GM23338 (cell line): Measurements from ENCODE around the gene HTRA2. TPM values are rescaled to one million over a fixed set of nuclear protein-coding genes. Genes with fewer than 3 reads are reported as not detected.

Experiments
- ATAC-seq: fragments of 200-7000 bp; cut with Tn5 transposase; 3 replicates; pipeline ENCODE4 v1.9.1; 2020
- DNase-seq: peaks from one replicate; pipeline ENCODE4 v3.0.0-alpha.2; 2015; ENCODE audit warnings: low spot score
- H2AFZ ChIP-seq: fragments of 200-600 bp; sonication (generic); 2 replicates; pipeline ENCODE4 v1.8.0; 2016; ENCODE audit warnings: antibody characterized with exemption, mild to moderate bottlenecking, moderate library complexity
- H3F3A ChIP-seq: fragments of 200-600 bp; sonication (generic); replicated peaks from 2 replicates; pipeline ENCODE4 v1.8.0; 2017; ENCODE audit warnings: antibody characterized with exemption, mixed run types, low read depth
- H3K27ac ChIP-seq: fragments of 200-600 bp; sonication (generic); 2 replicates; pipeline ENCODE4 v1.6.1; 2016; ENCODE audit warnings: low read depth
- H3K27me3 ChIP-seq: fragments of 200-600 bp; sonication (generic); 2 replicates; pipeline ENCODE4 v1.8.0; 2016; ENCODE audit warnings: mild to moderate bottlenecking, mixed run types, moderate library complexity; ENCODE audit not compliant: insufficient read depth
- H3K36me3 ChIP-seq: fragments of 200-600 bp; sonication (generic); 2 replicates; pipeline ENCODE4 v1.8.0; 2016; ENCODE audit warnings: mild to moderate bottlenecking; ENCODE audit not compliant: insufficient read depth
- H3K4me1 ChIP-seq: fragments of 200-600 bp; sonication (generic); 2 replicates; pipeline ENCODE4 v1.8.0; 2016; ENCODE audit warnings: mild to moderate bottlenecking, moderate library complexity; ENCODE audit not compliant: insufficient read depth
- H3K4me2 ChIP-seq: fragments of 200-600 bp; sonication (generic); 2 replicates; pipeline ENCODE4 v1.7.1; 2017; ENCODE audit warnings: mixed run types
- H3K4me3 ChIP-seq: fragments of 200-600 bp; sonication (generic); 2 replicates; pipeline ENCODE4 v1.6.1; 2016; ENCODE audit warnings: mixed run types
- H3K79me2 ChIP-seq: fragments of 200-600 bp; sonication (generic); replicated peaks from 2 replicates; pipeline ENCODE4 v1.8.0; 2017; ENCODE audit warnings: mild to moderate bottlenecking; ENCODE audit not compliant: insufficient read depth
- H3K9me2 ChIP-seq: fragments of 200-600 bp; sonication (generic); 2 replicates; pipeline ENCODE4 v1.8.0; 2017; ENCODE audit not compliant: insufficient read depth
- H4K20me1 ChIP-seq: fragments of 200-600 bp; sonication (generic); replicated peaks from 2 replicates; pipeline ENCODE4 v1.8.0; 2017; ENCODE audit warnings: mild to moderate bottlenecking; ENCODE audit not compliant: insufficient read depth
- H3K27ac Mint-ChIP-seq: 2 replicates; pipeline ENCODE4 v1.8.0; 2020; ENCODE audit warnings: inconsistent platforms, mild to moderate bottlenecking, moderate library complexity, mixed read lengths
- H3K27me3 Mint-ChIP-seq: 3 replicates; pipeline ENCODE4 v1.8.0; 2022; ENCODE audit warnings: low read depth, mild to moderate bottlenecking, moderate library complexity, mixed read lengths, inconsistent platforms; ENCODE audit not compliant: insufficient read depth, poor library complexity
- H3K36me3 Mint-ChIP-seq: 3 replicates; pipeline ENCODE4 v1.8.0; 2021; ENCODE audit warnings: low read depth, mild to moderate bottlenecking, inconsistent platforms, moderate library complexity, mixed read lengths
- H3K4me1 Mint-ChIP-seq: 3 replicates; pipeline ENCODE4 v1.8.0; 2020; ENCODE audit warnings: mild to moderate bottlenecking, inconsistent platforms, mixed read lengths
- H3K4me3 Mint-ChIP-seq: 3 replicates; pipeline ENCODE4 v1.8.0; 2021; ENCODE audit warnings: moderate library complexity, mild to moderate bottlenecking, inconsistent platforms, mixed read lengths
- H3K9me3 Mint-ChIP-seq: 3 replicates; pipeline ENCODE4 v1.8.0; 2020; ENCODE audit warnings: moderate library complexity, mild to moderate bottlenecking, inconsistent platforms, mixed read lengths
- CREB1 ChIP-seq: fragments of 250-450 bp; sonication (Bioruptor Pico); IDR thresholded peaks from 2 replicates; pipeline ENCODE4 v1.5.0; 2020; ENCODE audit warnings: low read depth, mild to moderate bottlenecking, moderate library complexity
- JUNB ChIP-seq: IDR thresholded peaks from one replicate; pipeline ENCODE4 v1.6.1; 2016; ENCODE audit warnings: antibody characterized with exemption; ENCODE audit not compliant: unreplicated experiment
- NANOG ChIP-seq: IDR thresholded peaks from 2 replicates; pipeline ENCODE4 v1.6.1; 2016; ENCODE audit warnings: antibody characterized with exemption, borderline replicate concordance
- POLR2AphosphoS5 ChIP-seq: IDR thresholded peaks from 2 replicates; pipeline ENCODE4 v1.6.1; 2016; ENCODE audit warnings: antibody characterized with exemption, low read depth
- REST ChIP-seq: IDR thresholded peaks from one replicate; pipeline ENCODE4 v1.6.1; 2018; ENCODE audit warnings: antibody characterized with exemption; ENCODE audit not compliant: unreplicated experiment
- STAT1 ChIP-seq: IDR thresholded peaks from one replicate; pipeline ENCODE4 v1.6.1; 2016; ENCODE audit warnings: antibody characterized with exemption; ENCODE audit not compliant: unreplicated experiment
- polyA plus RNA-seq: library from polyadenylated mRNA; unstranded; fragments of >200 nt; fragmentation: Nextera tagmentation; extraction: Ambion mirVana; gene quantifications from 2 replicates; pipeline ENCODE4 v1.2.1, GENCODE V29; 2016
- total RNA-seq: library from RNA; depleted of rRNA; stranded (reverse); fragments of >200 nt; shearing (Covaris generic); gene quantifications from 2 replicates; pipeline ENCODE4 v1.2.3, GENCODE V29; 2014
- TF ChIP-seq, protein P1 (sequence below): fragments of 250-450 bp; sonication (Bioruptor Pico); IDR thresholded peaks from 2 replicates; pipeline ENCODE4 v1.5.0; 2020; ENCODE audit warnings: mild to moderate bottlenecking, moderate library complexity
- TF ChIP-seq, protein P2 (sequence below), 2 experiments: fragments of 200-600 bp in 1 of 2; sonication (generic) in 1 of 2; conservative IDR thresholded peaks; 2 replicates each; pipeline versions ENCODE4 v1.5.1 to v1.6.1; 2016 to 2017; ENCODE audit warnings: antibody characterized with exemption in 2 of 2, low read depth in 2 of 2, mild to moderate bottlenecking in 2 of 2, moderate library complexity in 1 of 2
- TF ChIP-seq, protein P3 (sequence below): IDR thresholded peaks from 2 replicates; pipeline ENCODE4 v1.6.1; 2016; ENCODE audit warnings: antibody characterized with exemption

Gene HTRA2
- total and polyA plus RNA-seq, 2 experiments from 2014 or later, result 17.8 to 19.7 TPM

DNA sequence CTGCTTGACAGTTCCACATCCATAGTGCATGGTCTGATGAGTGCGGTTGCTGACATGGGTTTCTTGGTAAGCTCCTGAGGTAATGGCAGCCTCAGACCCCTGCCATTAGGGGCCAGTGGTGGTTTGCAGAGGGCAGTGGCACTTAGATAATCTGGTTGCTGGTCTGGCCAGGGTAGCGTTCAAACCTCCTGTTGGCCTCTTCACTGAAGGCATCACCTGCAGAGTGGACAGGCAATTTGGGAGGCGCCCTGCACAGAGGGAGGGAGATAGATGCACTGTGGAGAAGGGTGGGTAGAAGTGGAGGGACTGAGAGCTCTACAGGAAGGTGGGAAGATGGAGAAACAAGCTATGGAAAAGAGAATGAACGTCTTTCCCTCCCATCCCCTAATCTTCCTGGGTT is 3.7 kb downstream of the HTRA2 start:
- Histone ChIP-seq H3F3A (0 out of 2 replicates have a peak, but pooled peaks cover 2% of the 10 kb centered on the region), H3K36me3 (no peaks in the 10 kb centered on the region), H3K4me2 (no peak overlapping the region), H2AFZ (no peak overlapping the region), H3K9me2 (no peaks in the 10 kb centered on the region), H3K27ac (no peak overlapping the region), H3K79me2 (peaks cover 9% of the 10 kb centered on the region), H3K4me1 (peaks cover 3% of the 10 kb centered on the region; the same call in 1 of the 2 replicates), H3K4me3 (no peak overlapping the region), H4K20me1 (no peaks in the 10 kb centered on the region), H3K27me3 (no peaks in the 10 kb centered on the region)
- no peaks in the 10 kb centered on the region; the same call in 2 of the 3 replicates for H3K9me3 Mint-ChIP-seq
- DNase-seq (no peak), ATAC-seq (no peak)
- peaks cover 9% of the 10 kb centered on the region for H3K27me3 Mint-ChIP-seq
- no peak overlapping the region for H3K4me3 Mint-ChIP-seq
- H3K36me3 Mint-ChIP-seq, result peaks cover 30% of the 10 kb centered on the region
- H3K27ac Mint-ChIP-seq, result no peak overlapping the region
- H3K4me1 Mint-ChIP-seq, result peaks cover 8% of the 10 kb centered on the region; the same call in 2 of the 3 replicates
- TF ChIP-seq REST (no peak), CREB1 (no peak), POLR2AphosphoS5 (no peak), JUNB (no peak), NANOG (no peak), STAT1 (no peak)
- TF ChIP-seq, protein P1, sequence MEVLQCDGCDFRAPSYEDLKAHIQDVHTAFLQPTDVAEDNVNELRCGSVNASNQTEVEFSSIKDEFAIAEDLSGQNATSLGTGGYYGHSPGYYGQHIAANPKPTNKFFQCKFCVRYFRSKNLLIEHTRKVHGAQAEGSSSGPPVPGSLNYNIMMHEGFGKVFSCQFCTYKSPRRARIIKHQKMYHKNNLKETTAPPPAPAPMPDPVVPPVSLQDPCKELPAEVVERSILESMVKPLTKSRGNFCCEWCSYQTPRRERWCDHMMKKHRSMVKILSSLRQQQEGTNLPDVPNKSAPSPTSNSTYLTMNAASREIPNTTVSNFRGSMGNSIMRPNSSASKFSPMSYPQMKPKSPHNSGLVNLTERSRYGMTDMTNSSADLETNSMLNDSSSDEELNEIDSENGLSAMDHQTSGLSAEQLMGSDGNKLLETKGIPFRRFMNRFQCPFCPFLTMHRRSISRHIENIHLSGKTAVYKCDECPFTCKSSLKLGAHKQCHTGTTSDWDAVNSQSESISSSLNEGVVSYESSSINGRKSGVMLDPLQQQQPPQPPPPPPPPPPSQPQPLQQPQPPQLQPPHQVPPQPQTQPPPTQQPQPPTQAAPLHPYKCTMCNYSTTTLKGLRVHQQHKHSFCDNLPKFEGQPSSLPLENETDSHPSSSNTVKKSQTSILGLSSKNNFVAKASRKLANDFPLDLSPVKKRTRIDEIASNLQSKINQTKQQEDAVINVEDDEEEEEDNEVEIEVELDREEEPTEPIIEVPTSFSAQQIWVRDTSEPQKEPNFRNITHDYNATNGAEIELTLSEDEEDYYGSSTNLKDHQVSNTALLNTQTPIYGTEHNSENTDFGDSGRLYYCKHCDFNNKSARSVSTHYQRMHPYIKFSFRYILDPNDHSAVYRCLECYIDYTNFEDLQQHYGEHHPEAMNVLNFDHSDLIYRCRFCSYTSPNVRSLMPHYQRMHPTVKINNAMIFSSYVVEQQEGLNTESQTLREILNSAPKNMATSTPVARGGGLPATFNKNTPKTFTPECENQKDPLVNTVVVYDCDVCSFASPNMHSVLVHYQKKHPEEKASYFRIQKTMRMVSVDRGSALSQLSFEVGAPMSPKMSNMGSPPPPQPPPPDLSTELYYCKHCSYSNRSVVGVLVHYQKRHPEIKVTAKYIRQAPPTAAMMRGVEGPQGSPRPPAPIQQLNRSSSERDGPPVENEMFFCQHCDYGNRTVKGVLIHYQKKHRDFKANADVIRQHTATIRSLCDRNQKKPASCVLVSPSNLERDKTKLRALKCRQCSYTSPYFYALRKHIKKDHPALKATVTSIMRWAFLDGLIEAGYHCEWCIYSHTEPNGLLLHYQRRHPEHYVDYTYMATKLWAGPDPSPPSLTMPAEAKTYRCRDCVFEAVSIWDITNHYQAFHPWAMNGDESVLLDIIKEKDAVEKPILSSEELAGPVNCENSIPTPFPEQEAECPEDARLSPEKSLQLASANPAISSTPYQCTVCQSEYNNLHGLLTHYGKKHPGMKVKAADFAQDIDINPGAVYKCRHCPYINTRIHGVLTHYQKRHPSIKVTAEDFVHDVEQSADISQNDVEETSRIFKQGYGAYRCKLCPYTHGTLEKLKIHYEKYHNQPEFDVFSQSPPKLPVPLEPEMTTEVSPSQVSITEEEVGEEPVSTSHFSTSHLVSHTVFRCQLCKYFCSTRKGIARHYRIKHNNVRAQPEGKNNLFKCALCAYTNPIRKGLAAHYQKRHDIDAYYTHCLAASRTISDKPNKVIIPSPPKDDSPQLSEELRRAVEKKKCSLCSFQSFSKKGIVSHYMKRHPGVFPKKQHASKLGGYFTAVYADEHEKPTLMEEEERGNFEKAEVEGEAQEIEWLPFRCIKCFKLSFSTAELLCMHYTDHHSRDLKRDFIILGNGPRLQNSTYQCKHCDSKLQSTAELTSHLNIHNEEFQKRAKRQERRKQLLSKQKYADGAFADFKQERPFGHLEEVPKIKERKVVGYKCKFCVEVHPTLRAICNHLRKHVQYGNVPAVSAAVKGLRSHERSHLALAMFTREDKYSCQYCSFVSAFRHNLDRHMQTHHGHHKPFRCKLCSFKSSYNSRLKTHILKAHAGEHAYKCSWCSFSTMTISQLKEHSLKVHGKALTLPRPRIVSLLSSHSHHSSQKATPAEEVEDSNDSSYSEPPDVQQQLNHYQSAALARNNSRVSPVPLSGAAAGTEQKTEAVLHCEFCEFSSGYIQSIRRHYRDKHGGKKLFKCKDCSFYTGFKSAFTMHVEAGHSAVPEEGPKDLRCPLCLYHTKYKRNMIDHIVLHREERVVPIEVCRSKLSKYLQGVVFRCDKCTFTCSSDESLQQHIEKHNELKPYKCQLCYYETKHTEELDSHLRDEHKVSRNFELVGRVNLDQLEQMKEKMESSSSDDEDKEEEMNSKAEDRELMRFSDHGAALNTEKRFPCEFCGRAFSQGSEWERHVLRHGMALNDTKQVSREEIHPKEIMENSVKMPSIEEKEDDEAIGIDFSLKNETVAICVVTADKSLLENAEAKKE (CRISPR knock-in tag), result no peak
- TF ChIP-seq, protein P2, sequence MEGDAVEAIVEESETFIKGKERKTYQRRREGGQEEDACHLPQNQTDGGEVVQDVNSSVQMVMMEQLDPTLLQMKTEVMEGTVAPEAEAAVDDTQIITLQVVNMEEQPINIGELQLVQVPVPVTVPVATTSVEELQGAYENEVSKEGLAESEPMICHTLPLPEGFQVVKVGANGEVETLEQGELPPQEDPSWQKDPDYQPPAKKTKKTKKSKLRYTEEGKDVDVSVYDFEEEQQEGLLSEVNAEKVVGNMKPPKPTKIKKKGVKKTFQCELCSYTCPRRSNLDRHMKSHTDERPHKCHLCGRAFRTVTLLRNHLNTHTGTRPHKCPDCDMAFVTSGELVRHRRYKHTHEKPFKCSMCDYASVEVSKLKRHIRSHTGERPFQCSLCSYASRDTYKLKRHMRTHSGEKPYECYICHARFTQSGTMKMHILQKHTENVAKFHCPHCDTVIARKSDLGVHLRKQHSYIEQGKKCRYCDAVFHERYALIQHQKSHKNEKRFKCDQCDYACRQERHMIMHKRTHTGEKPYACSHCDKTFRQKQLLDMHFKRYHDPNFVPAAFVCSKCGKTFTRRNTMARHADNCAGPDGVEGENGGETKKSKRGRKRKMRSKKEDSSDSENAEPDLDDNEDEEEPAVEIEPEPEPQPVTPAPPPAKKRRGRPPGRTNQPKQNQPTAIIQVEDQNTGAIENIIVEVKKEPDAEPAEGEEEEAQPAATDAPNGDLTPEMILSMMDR (conservative IDR thresholded peaks at IDR 0.05; ENCODE audit: low read depth in 2 of 2), result no peak
- TF ChIP-seq, protein P3, sequence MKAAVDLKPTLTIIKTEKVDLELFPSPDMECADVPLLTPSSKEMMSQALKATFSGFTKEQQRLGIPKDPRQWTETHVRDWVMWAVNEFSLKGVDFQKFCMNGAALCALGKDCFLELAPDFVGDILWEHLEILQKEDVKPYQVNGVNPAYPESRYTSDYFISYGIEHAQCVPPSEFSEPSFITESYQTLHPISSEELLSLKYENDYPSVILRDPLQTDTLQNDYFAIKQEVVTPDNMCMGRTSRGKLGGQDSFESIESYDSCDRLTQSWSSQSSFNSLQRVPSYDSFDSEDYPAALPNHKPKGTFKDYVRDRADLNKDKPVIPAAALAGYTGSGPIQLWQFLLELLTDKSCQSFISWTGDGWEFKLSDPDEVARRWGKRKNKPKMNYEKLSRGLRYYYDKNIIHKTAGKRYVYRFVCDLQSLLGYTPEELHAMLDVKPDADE, result no peak
